ENCODE results near the gene LRBA.

- TF ChIP-seq POLR2A (IDR thresholded peaks at IDR 0.05) (no peak), CTCF (IDR thresholded peaks at IDR 0.05) (no peak), POLR2AphosphoS5 (IDR thresholded peaks at IDR 0.05) (no peak)
Observed at GRCh38 chr4:150923945-150924344, 91.1 kb downstream of the LRBA start.
